Right kidney (tissue), 9 donors: ENCODE results near the gene RPRD1A.
A peak's percentile ranks its signal among the peaks of the same experiment; 100 is the strongest.
"Not testable (repeated sequence)": the region's sequence is repeated elsewhere in the genome, so short reads cannot be mapped to it uniquely, and the experiment has no call there.

ENCODE experiments used
- DNase-seq: peaks from one replicate; pipeline ENCODE4 v3.0.0-alpha.2; 2016
- long read RNA-seq, 8 donors: transcript quantifications; one replicate each; lab custom pipeline, GENCODE V29; 2026

Gene RPRD1A, protein sequence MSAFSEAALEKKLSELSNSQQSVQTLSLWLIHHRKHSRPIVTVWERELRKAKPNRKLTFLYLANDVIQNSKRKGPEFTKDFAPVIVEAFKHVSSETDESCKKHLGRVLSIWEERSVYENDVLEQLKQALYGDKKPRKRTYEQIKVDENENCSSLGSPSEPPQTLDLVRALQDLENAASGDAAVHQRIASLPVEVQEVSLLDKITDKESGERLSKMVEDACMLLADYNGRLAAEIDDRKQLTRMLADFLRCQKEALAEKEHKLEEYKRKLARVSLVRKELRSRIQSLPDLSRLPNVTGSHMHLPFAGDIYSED
- long read RNA-seq, donor 1, full-length matches to known transcripts = 12 of 21 reads
- long read RNA-seq, donor 1, partial matches to known transcripts = 9 of 21 reads
- long read RNA-seq, donor 1, other reads (novel, unspliced or antisense) = 0 of 21 reads
- long read RNA-seq, donor 2, full-length matches to known transcripts = 11 of 22 reads
- long read RNA-seq, donor 2, partial matches to known transcripts = 11 of 22 reads
- long read RNA-seq, donor 2, other reads (novel, unspliced or antisense) = 0 of 22 reads
- long read RNA-seq, donor 3, full-length matches to known transcripts = 11 of 11 reads
- long read RNA-seq, donor 3, partial matches to known transcripts = 0 of 11 reads
- long read RNA-seq, donor 3, other reads (novel, unspliced or antisense) = 0 of 11 reads
- long read RNA-seq, donor 4, full-length matches to known transcripts = 11 of 16 reads
- long read RNA-seq, donor 4, partial matches to known transcripts = 5 of 16 reads
- long read RNA-seq, donor 4, other reads (novel, unspliced or antisense) = 0 of 16 reads
- long read RNA-seq, donor 5, full-length matches to known transcripts = 9 of 9 reads
- long read RNA-seq, donor 5, partial matches to known transcripts = 0 of 9 reads
- long read RNA-seq, donor 5, other reads (novel, unspliced or antisense) = 0 of 9 reads
- long read RNA-seq, donor 6, full-length matches to known transcripts = 11 of 16 reads
- long read RNA-seq, donor 6, partial matches to known transcripts = 5 of 16 reads
- long read RNA-seq, donor 6, other reads (novel, unspliced or antisense) = 0 of 16 reads
- long read RNA-seq, donor 7 = 0 reads
- long read RNA-seq, donor 8, full-length matches to known transcripts = 15 of 25 reads
- long read RNA-seq, donor 8, partial matches to known transcripts = 10 of 25 reads
- long read RNA-seq, donor 8, other reads (novel, unspliced or antisense) = 0 of 25 reads

DNA sequence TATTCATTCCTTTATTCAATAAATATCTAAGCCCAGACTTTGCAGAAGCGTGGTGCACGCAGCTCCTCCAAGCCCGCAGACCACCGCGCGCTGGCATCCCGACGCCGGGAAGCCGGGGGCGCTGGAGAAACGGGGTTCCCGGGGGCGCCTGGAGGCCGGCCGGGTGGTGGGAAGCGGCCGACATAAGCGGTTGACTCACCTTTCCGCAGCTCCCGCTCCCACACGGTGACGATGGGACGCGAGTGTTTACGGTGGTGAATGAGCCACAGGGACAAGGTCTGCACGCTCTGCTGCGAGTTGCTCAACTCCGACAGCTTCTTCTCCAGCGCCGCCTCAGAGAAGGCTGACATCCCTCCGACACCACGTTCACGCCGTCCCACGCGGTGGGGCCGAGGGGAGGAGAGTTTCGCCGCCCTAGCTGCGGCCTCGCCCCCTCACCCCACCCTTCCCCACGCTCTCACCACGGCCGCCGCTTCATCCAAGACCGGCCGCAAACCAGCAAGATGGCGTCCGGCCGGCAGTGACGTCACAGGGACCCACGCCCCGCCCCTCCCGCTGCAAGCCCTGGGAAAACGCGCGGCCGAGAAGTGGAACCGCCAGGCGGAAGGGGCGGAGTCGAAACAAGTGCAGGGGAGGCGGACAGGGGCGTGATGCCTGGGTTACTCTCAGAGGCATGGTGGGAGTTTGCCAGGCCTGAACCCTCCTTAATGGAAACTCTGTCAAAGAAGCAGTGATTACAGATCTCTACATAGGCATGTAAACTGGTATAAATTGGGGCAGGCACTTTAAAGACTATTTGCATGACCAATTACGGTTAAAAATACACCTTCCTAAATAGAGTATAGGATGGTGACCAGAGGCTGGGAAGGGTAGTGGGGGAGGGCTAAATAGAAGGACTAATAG, at the start of gene RPRD1A:
Gene RPRD1A (minus strand): TSS at position 505 of the 903 bp plus-strand sequence. CDS start 155 bp downstream, at position 350.
- DNase-seq = peak; percentile 96

DNA sequence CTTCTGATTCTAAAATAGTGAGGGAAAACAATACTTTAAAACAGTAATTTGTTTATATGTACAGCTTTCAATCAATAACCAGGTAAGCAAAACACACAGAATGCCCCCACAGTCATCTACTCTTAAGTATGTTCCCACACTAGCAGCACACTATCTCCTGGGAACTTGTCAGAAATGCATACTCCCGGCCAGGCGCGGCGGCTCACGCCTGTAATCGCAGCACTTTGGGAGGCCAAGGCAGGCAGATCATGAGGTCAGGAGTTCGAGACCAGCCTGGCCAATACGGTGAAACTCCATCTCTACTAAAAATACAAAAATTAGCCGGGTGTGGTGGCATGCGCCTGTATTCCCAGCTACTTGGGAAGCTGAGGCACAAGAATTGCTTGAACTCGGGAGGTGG, 49.4 kb upstream of the RPRD1A start:
- DNase-seq = not testable (repeated sequence)

DNA sequence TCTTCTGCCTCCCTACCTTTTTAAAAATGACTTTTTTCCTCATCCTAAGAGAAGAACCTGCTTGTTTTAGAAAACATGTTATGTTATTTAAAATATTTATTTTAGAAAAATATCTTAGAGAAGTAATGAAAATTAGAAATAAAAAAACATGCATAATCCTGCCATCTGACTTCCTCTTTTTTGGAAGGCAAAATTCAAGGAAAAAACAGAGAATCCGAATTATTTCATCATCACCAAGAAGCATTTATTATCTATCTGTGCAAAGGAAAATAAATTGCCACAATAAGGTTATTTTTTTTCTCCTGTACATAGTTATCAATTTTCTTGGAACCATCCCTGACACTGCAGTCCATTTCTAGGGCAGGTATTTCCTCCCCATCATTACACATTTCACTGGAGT, 47.4 kb upstream of the RPRD1A start:
- no peak for DNase-seq

DNA sequence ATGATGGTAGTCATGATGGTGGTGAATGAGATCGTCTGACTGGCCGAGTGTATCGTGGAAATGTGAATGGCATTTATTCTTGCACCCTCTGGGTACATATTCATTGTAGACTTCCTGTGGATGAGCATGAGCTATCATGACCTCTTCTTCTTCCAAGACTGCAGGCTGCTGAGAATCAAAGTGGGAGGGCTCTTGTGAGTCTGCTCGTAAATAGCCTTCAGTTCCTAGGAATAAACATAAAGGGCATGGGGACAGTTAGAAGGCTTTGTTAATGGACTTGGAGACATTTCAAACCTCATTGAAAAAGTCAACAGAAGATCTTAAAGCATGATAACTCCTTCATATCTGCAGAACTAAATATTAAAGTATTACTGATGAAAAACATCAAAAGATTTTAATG, 46.9 kb upstream of the RPRD1A start:
- no peak for DNase-seq

DNA sequence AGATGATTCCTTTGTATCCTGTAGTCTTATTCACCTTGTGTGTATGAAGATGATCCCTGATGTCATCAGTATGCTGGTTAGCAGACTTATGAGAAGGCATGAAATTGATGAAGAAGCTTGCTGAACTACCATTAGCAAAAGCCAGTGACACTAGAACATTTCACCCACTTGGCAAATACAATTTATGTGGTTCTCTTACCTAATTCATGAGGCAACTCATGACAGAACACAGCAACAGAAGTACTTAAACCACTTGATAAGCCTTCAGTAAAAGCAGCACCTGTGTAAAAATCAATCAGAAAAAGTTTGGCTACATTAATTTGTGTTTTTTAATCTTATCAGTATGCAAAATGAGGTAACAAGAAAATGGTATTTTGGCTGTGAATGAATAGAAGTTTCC, 44.9 kb upstream of the RPRD1A start:
- no peak for DNase-seq

DNA sequence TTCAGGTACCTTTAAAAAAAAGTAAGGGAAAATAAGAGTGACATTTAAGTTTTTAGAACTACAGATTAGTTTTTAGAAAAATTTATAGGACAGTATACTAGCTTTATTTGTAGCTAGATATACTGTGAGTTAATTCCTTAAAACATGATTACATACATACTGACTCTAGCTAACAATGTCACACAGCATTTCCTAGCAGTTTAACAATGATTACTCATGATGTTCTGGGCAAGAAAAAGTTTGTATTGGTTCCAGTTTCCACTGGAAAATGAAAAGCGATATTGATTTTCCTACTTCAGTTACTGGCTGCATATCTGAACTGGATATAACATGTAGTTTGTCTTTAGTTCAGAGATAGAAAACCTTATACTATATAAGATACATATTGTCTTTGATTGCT, 42.4 kb upstream of the RPRD1A start:
- DNase-seq = no peak

DNA sequence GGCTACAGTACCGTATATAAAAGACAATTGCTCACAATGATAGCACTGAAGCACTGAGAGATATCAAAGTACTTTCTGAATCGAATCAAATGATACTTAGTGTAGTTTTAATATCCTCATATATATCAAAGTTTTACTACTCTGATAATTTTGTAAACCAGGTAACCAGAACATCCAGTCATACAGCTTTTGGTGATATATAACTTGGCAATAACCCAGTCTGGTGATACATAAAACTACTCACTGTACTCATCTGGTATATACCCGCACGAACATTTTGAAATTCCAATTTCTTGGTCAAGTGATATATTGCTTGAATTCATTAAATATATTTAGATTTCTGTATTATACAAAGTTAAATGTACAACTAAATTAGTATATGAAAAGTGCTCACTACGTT, 41.2 kb upstream of the RPRD1A start:
- DNase-seq = no peak

DNA sequence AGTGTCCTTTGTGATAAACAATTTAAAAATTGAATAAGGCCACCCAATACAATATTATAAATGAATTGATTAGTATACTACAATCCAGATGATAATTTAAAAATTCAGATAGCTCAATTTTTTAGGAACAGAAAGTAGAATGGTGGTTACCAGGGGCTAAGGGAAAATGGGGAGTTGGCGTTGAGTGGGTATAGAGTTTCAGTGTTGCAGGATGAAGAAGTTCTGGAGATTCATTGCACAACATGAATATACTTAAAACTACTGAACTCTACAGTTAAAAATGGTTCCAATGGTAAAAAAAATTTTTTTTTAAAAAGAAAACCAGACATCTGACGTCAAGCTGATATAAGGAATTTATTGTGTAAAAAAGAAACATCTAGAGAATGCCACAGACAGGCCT, 40.8 kb upstream of the RPRD1A start:
- no peak for DNase-seq

DNA sequence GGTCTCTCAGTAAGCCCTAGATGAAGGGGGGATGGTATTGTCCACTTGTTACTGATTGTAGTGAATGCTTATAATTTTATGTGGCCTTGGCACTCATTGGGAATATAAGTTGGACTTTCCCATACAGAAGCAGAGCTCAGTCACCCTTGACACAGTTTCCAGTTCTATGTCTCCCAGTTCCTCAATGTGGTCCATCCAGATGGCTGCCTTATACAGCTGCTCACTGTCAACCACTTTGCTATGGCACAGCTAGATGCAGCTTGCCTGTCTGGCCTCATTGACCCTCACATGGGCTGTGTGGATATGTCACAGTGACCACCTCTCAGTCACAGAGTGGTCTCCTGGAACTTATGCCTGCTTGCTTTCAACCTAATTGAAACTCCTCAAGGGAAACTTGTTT, 40.1 kb upstream of the RPRD1A start:
- no peak for DNase-seq

DNA sequence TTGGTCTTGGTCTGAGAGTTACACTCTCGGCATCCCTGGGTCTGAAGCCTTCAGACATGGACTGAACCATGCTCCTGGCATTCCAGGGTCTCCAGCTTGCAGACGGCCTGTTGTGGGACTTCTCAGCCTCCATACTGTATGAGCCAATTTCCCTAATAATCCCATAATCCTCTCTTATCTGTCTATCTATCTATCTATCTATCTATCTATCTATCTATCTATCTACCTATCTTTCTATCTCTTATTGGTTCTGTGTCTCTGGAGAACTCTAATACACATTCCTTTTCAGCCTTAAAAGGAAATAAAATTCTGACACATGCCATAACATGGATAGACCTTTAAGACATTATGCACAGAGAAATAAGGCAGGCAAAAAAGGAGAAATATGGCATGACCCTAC, 37.4 kb upstream of the RPRD1A start:
- DNase-seq = no peak

DNA sequence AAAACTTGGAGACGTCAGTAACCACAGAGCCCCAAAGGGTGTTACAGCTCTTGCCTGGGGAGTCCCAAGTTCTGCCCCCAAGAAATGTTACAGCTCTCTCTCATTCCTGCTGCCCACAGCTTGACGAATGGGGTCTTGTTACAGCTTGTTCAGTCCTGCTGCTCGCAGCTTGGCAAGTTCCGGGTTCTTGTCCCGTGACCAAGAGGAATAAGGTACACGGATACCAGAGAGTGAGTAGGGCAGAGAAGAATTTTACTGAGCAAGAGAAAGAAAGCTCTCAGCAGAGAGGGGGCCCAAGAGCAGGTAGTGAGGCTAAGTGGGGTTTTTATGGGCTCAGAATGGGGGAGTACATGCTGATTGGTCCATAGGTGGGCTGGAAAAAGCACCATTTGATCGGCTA, 34.6 kb upstream of the RPRD1A start:
- DNase-seq = no peak

DNA sequence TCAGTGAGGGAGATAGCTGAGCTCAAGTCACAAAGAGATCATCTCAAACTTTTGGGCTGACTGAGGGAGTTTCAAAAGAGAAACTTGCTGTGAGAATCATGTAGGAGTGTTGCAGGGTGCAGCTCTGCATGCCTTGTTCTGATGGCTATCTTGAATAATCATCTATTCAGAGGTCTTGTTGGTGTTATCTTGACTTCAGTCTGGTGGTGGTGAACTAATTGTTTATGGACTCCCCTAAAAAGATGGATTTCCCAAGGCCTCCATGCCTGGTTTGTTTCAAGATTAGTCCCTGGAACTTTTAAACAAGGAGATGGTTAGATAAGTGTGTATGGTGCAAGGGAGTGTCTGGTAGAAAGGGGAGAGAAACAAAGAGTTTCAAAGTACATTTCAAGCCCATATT, 32.0 kb upstream of the RPRD1A start:
- no peak for DNase-seq

DNA sequence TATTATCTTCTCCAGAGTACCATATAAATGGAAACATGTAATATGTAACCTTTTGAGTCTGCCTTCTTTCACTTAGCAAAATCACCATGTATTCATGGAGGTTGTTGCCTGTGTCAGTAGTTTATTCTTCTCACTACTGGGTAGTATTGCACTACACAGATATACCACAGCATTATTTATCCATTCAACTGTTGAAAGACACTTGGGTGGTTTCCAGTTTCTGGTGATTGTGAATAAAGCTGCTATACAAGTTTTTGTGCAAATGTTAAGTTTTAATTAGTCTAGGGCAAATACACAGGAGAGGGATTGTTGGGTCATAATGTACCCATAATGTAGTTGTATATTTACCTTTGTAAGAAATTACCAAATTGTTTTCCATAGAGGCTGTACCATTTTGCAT, 29.6 kb upstream of the RPRD1A start:
- DNase-seq = no peak

DNA sequence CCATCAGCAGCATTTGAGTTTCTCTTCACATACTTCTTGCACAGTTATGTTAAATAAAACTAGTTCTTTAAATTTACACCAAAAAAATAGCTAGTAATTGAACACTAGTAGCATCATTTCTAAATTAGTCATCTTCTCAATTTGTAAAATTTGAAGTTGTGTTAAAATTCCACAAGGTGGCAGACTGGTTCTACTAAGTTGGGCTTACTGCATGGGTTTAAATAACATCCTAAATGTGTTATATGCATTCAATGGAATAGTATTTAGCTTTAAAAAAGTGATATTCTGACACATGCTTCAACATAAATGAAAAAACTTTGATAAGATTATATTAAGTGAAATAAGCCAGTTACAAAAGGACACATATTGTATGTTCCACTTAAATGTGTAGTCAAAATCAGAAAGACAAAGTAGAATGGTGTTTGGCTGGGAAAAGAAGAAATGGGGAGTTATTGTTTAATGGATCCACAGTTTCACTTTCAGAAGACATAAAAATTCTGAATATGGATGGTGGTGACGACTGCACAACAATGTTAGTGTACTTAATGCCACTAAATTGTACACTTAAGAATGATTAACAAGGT, 28.7 kb upstream of the RPRD1A start:
- DNase-seq = no peak

DNA sequence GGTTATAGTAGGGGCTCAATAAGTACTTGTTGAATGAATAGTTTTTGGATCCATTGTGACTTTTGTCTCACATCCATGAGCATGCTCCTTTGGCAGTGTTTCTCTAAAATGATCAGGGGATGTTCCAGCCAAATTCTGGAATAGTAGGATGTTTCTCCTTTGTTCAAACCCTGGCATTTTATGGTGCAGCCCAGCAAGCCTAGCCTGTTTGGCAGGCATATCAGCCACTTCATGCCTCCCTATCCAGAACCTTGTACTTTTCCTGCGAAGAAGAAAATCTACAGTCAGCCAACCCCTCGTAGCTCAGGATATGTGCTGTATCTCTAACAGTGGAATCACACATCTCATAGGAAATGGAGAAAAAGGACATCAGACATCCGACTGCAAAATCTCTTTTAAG, 27.1 kb upstream of the RPRD1A start:
- no peak for DNase-seq

DNA sequence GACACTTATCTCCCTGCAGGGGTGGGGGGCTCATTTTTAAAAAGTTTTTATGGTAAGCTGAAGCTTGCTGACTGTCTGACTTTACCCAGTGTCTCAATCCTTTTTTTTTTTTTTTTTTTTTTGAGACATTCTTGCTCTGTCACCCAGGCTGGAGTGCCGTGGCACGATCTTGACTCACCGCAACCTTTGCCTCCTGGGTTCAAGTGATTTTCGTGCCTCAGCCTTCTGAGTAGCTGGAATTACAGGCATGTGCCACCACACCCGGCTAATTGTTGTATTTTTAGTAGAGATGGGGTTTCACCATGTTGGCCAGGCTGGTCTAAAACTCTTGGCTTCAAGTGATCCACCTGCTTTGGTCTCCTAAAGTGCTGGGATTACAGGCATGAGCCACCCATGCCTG, 24.8 kb upstream of the RPRD1A start:
- DNase-seq = not testable (repeated sequence)

DNA sequence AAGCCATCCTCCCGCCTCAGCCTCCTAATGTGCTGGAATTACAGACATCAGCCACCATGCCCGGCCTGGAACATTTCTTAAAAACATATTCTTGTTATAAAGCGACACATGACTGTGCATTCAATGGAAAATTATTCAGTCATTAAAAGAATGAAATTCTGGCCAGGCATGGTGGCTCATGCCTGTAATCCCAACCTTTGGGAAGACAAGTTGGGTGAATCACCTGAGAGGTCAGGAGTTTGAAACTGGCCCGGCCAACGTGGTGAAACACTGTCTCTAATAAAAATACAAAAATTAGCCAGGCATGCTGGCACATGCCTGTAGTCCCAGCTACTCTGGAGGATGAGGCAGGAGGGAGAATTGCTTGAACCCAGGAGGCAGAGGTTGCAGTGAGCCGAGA, 21.6 kb upstream of the RPRD1A start:
- DNase-seq = no peak

DNA sequence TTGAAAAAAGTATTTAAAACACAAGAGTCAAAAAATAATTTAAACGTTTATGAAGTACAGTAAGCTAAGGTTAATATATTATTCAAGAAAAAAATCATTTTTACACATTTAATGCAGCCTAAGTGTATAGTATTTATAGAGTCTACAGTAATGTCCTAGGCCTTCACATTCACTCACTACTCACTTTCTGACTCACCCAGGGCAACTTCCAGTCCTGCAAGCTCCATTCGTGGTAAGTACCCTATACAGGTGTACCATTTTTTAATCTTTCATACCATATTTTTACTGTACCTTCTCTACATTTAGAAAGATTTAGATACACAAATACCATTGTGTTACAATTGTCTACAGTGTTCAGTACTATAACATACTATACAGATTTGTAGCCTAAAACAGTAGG, 20.9 kb upstream of the RPRD1A start:
- no peak for DNase-seq

DNA sequence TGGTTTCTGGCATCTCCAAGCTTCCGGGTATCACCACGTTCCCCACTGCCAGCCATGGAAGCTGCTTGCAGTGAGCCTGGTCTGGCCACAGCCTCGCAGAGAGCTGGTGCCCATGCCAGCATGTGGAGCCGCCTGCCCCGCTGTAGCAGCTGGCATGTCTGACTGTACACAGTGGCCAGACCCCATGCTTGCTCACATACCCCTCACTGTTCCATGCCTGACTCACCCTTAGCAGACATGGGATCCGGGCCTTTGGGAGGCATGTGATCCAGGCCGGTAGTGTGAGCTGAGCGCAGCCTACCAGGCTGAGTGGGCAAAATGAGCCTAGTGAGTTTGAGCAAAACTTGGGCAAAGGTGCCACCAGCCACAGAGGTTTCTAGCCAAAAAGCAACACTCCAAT, 18.8 kb upstream of the RPRD1A start:
- no peak for DNase-seq

DNA sequence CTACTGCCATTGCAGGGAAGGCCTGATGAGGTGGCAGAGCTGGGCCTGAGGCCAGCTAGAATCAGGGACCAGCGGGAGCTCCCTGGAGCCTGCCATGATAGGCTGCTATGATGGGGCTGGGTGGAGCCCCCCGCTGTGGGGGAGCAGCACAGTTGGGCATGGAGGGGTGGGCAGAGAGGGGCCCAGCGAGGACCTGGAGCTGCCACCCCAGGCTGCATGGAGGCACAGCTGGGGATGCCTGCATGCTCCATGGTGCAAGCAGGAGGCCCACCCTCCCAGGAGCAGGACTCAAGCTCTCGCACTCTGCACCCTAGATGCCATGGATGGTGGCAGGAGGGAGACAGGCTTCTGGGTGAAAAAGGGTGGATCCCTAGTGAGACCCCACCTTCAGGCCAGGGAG, 17.8 kb upstream of the RPRD1A start:
- DNase-seq = no peak

DNA sequence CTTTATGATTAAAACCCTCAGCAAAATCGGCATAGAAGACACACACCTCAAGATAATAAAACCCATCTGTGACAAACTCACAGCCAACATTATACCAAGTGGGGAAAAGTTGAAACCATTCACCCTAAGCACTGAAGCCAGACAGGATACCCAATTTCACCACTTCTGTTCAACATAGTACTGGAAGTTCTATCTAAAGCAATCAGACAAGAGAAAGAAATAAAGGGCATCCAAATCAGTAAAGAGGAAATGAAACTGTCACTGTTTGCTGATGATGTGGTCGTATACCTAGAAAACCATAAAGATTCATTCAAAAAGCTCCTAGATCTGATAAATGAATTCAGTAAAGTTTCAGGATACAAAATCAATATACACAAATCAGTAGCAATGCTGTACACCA, 16.4 kb upstream of the RPRD1A start:
- DNase-seq = no peak
